ENCODE results near the gene CDC42SE2.
"Not testable (repeated sequence)": the region's sequence is repeated elsewhere in the genome, so short reads cannot be mapped to it uniquely, and the experiment has no call there.

CDC42SE2 gene

DNA sequence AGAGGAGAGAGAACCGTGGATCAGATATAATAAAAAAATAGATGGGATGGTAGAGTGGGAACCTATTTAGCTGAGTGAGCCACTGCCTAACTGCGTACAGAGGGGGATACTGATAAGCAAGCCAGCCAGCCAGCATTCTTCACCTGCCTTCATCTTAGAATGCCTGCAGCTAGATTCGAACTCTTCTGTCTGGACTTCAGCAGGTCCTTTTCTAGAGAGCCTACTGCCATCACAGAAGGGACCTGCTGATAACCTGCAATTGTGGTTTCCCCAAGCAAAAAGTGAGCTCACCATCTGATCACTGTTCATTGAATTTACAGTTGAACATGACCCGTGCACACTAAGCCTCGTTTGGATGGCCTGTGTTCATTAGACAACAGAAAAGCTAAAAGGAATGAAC, 109.4 kb downstream of the CDC42SE2 start:
- no peak for DNase-seq

DNA sequence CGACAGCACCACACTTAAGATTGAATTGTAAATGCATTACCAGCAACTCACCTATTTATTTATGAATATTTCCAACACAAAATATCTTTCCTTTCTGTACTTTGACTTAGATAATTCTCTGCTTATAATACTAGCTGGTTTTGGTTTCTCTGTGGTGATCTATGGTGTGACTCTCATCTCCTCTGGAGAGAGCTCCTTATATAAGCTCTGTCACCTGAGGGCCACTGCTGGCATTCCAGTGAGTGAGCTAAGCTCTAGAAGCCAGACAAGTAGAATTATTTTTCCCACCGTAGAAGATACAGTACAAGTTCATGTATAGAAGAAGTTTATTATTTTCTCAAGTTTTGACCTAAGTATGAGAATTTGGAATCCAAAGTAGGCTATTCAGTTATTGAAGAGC, 111.5 kb downstream of the CDC42SE2 start:
- DNase-seq, result no peak

DNA sequence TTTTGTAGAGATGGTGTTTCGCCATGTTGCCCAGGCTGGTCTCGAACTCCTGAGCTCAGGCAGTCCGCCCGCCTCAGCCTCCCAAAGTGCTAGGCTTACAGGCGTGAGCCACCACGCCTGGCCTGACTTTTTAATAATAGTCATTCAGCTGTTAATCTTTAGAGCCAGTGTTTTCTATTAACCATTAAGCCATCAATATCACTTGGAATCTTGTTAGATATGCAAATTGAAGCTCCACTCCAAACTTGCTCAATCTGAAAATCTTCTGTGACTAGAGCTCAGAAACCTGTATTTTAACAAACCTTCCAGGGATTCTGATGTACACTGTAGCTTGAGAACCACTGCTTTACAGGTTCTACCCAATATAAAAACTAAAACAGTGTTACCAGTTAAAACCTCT, 113.5 kb downstream of the CDC42SE2 start:
- DNase-seq, result no peak

DNA sequence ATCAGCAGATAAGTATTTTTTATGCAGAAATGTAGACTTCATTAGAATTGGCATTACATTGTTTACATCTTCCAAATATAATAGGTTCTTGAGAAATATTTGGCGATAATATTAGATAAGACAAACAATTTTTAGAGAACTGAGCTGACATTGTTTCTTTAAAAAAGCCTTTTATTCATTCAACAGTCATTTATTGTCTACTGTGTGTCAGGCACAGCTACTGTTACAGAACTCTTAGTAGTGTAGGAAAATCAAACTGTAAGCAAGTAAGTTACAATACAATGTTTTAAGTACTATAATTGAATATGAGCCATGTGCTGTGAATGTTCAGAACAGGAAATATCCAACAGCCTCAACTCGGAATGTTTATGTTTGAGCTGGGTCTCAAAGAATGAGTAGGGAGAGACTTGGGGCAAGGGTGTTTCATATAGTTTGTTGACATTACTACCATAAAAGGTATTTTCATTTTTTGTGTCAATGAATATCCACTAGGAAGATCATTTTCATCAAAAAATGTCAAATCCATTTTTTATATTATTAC, 114.0 kb downstream of the CDC42SE2 start:
- DNase-seq, result no peak

DNA sequence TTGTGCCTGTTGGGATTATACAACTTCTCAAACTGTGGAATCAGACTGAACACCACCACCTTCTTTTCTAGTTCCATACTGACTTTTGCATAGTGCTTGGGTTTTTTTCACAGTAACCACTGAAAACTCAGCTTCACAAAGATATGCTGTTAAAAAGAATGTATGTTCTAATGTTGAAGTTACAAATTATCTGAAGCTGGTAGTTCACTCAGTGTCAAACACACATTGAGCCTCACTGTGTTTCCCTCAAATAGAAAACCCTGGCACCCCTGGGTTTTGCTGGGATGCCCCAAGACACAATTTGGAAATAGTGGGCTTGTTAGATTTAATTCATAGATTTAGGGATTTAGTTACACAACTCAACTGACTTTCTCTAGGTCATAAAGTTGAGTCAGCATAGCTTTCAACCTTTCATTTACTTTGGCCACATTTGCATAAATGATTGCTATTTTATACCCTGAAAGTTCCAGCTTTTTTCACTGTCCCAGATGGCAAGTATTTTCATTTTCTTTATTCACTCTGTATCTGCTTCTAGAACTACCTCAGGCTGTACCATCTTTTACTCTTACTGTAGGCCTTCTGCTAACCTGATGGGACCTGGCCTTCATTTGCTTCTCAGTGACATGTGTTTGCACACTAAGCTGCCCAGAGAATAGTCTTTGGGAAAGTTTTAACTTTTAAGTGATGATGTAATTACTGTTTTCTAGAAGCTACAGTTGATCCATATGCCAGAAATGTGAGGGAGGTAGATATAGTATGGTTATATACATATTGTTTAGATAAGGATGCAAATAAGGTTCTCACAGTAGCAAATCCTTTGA, 115.1 kb downstream of the CDC42SE2 start:
- DNase-seq, result no peak

DNA sequence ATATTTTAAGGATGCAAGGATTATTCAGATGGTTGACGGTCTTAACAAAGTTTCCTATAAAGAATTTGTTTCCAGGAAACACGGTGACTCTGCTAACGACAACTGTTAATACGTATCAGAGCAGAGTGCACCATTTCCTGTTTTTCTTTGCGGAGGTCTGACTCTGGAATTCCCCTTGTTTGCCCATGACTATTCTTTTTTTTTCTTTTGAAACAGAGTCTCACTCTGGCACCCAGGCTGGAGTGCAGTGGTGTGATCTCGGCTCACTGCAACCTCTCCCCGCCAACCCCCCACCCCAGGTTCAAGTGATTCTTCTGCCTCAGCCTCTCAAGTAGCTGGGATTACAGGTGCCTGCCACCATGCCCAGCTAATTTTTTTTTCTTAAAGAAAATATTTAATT, 115.9 kb downstream of the CDC42SE2 start:
- DNase-seq, result no peak

DNA sequence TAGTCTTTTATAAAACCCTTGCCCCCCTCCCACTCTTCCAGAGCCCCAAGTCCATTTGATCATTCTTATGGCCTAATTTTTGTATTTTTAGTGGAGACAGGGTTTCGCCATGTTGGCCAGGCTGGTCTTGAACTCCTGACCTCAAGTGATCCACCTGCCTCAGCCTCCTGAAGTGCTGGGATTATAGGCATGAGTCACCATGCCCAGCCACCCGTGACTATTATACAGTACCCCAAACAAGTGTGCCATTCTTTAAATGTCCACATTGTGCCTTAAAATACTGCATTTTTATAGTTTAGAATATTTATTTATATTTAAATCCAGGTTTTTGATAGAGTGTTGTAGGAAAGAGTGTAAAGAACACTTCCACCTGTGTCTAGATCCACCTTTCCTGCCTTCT, 116.4 kb downstream of the CDC42SE2 start:
- not testable (repeated sequence) for DNase-seq

DNA sequence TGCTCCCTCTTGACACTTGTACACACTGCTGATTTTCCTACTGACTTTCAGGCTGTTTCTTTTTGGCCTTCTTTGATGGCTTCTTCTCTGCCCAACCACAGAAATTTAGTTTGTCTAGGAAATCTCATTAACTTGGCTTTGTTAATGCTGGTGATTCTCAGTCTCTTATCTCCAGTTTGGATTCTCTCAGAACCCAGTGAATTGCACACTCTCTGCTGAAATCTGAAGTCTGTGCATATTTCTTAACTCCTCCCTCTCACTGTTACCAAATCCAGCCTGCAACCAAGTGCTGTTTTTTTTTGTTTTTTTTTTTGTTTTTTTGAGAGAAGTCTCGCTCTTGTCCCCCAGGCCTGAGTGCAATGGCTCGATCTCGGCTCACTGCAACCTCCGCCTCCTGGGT, 117.2 kb downstream of the CDC42SE2 start:
- no peak for DNase-seq

DNA sequence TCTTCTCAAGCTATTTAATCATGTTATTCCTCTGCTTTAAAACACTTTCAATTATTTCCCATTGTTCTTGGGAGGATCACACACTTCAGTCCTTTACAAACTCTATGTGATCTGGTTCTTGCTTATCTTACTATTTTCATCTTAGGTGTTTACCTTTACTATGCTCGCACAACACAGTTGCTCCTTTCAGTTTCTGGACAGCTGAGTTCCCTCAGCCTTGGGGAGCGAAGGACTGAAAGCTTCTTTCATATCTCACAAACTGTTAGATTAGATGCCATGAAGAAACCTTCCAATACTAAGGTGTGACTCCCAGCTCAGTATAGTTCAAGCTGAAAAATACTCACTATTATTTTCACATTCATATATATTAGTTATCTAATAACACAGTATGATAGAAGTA, 117.9 kb downstream of the CDC42SE2 start:
- no peak for DNase-seq

DNA sequence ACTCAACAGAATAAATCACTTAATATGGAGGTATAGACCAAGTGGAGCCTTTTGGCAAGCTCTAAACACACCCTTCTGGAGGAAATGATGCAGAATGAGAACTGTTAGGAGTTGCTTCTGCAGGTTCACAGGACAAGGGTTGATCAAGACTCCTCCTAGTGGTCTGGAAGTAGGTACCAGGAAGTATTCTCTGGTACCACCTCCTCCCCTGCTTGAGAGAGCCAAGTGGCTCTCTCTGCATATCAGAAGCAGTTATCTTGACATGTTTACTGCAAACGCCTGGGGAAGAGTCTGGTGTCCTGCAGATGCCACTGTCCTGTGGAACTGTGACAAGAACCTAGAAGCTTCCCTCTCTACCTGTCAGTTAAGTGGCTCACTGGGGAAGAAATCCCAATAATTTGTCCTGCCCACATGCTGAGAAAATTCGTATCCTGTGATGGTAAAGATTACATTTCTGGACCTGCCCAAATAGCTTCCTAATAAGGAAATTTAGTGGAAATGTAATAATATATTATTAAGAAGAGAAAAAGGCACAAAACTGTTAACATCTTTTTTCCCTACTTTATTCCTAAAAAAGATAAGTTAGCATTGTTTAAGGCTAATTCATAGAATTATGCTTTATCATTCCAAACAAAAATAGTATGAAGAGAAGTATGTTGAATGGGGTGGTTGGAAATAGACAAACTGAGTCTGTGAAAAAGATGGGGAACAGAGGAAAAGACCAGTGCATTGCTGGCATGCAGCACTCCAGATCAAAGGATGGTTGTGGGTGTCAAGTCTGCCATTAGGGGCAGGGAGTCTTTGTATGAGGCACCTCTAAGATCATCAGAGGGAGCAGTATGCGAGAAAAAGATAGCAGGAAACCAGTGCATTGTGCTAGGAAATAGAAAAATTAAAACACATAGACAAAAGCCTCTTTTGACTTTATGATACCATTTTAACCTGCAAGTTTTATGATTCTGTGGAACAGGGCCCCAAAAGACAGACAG, 118.8 kb downstream of the CDC42SE2 start:
- DNase-seq, result no peak

DNA sequence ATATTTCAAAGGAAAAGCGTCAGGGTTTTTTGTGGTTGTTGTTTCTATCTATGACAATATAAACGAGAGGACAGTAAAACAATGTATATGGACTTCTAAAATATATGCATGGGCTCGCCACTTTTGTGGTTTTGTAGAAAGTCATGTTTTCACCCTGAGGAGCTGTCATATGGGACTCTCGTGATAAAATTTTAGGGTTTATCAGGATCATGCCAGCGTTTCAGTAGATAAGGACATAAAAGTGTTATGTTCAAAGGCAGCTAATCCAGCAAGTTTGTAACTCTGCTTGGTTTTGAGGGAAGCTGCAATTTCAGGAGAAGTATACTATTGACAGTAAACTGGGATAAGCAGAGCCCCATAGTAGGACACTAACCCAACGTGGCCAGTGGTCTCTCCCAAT, 120.3 kb downstream of the CDC42SE2 start:
- no peak for DNase-seq

DNA sequence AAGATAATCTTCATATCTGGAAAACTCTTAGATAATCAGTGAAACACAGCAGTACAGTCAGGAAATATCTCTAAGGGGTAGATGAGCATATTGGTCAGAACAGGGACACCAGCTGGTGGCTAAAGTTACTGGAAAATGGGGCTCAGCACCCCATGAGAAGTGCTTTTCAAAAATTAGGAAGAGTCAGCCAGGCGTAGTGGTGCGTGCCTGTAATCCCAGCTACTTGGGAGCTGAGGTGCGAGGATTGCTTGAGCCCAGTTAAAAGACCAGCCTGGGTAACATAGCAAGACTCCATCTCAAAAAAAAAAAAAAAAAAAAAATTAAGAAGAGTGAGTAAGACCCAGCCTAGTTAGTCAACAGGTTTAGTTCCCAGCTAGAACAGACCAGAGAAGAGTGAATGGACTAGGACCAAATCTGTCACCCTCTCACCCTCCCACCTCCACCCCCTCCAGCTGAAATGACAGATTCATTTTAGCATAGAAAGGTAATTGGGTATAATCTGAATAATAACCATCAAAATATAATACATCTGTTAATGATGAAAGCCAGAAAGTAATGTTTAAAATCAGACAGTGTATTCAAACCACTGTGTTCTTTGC, 120.9 kb downstream of the CDC42SE2 start:
- DNase-seq, result no peak

DNA sequence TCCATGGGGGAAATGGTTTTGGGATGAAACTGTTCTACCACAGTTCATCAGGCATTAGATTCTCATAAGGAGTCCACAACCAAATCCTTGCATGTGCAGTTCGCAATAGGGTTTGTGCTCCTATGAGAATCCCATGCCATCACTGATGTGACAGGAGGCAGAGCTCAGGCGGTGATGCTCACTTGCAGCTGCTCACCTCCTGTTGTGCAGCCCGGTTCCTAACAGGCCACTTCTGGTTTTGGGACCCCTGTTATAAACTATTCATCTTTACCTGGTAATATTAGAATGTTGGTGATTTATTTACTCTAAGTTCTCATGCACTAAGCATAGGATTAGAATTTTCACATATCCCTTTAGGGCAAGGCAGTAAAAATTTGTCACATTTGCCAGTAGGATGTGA, 122.3 kb downstream of the CDC42SE2 start:
- DNase-seq, result no peak

DNA sequence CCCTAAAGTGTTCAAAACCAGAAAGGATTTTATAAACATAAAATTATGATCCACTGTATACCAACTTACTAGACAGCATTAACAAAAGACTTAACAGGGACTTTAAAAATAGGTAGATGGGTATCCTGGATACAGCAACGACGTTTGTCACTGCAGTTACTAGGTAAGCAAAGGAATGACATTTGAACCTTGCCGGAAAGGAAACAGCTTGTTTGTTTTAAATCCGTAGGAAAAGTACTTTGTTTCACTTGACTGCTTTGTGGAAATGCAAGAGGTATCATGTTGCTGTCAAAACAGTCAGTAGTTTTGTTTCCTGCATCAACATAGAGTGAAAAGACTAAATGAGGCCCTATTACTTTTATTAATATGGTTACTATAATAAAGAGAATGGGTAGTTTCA, 122.9 kb downstream of the CDC42SE2 start:
- no peak for DNase-seq

DNA sequence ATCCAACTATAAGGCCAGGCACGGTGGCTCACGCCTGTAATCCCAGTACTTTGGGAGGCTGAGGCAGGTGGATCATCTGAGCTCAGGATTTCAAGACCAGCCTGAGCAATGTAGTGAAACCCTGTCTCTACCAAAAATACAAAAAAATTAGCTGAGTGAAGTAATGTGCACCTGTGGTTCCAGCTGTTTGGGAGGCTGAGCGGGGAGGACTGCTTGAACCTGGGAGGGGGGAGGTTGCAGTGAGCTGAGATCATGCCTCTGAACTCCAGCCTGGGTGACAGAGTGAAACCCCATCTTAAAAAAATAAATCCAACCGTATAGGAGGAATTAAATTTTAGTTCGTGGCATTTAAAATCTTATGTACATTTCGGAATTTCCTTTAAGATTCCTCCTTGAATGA, 123.4 kb downstream of the CDC42SE2 start:
- no peak for DNase-seq

DNA sequence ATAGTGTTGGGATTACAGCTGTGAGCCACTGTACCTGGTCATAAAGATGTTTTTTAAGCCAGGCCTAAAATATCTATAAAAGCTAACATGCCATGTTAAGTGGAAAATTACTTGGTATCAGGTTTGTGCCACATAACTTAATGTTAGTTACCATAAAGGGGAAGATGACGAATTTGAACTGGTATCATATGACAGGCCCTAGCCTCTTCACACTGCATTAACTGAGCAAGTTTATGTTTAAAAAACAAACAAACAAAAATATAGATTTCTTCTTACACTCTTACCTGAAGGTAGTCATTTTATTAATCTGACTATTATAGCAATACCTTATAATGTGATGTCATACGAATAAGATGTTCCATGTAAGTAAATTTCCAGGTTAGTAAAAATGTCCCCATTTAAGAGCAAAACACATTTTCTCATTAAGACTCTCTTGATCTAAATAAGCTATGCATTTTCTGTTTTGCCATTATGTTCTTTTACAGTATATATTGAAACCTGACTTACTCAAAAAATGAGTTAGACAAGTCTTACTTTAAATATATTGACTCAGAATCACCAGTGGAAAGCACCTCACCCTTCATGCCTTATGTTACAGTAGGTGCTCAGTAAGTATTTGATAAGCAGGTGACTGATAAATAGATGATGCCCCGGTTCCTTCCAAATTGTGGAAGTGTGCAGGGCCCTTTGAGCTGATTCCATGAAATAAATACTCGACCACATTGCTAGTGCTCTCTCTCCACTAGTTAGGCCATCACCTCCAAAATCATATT, 125.4 kb downstream of the CDC42SE2 start:
- no peak for DNase-seq

DNA sequence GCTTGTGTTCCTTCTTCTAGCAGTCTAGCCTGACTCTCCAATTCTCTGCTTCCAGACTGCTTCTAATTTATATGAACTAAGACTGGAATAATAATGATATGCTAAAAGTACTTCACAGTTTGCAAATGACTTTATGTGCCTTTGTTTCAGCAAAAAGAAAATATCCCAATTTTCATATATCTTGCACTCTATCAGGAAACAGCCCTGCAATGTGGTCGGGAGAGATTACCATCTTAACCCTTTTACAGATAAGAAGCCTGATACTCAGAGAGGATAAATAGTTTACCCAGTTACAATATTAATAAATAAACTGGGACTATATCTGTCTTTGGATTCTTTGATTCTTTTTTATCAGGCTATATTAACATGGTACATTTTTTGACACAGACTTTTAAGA, 126.0 kb downstream of the CDC42SE2 start:
- no peak for DNase-seq

DNA sequence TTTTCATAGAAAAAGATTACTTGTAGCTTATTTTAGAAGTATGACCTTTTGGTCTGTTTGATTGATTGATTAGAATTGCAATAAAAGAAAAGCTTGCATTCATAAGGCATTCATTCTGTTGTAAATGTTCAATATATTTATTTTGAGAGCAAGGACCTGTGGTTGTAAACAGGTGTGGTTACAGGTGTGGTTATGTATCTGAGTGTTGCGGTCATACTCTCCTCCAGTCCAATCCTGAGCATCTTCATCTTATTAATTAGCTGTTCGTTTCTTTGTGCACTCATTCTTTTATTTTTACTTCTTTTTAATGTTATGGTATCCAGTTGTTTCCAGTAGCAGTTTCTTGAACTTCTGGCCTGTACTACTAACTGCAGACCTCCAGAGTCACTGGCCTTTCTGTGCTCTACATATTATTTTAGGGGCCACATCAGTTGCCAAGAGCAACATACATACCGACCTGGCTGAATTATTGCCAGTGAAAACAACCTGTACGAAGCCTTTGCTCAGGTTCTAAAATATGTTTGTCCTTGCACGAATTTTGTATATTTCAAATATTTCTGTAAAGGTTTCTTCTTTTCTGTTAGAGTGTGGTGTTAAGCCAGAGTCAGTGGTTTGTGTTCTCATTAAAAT, 128.7 kb downstream of the CDC42SE2 start:
- no peak for DNase-seq

DNA sequence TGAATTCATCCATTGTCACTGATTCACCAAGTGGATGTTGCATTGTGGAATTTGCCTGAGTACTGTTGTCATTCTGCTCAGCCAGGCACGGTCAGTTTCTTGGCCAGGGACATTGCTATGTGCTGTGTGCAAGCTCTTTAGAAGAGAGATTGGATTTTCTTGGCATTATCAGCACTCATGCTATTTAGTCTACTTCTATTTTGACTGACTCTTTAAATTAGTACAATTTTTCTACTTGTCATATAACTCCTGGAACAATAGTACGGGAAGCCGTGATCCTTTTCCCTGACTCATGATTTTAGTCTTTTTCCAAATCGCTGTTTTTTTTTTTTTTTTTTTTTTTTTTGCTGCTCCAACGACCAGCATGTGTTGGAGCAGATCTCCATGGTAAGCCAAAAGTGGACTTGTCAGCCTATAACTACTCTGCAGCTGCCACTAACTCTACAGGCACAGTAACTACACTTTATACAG, 129.7 kb downstream of the CDC42SE2 start:
- DNase-seq, result no peak

DNA sequence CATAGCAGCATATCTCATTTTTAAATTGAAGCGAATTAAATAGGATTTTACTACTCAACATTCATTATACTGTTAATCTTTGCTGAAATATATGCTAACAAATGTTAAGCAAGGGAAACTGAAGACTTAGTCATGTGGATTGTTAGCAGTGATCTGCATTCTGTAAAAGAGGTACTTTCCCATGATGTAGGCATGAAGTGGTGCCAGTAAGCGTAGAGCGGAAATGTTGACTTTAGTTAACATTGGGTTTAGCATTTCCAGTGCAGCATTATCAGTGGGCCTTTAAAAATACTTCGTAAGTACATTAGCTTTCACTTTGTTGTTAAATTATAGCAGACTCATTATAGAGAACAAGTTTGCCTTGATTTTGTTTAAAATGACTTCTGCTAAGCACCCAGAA, 130.3 kb downstream of the CDC42SE2 start:
- DNase-seq, result no peak

DNA sequence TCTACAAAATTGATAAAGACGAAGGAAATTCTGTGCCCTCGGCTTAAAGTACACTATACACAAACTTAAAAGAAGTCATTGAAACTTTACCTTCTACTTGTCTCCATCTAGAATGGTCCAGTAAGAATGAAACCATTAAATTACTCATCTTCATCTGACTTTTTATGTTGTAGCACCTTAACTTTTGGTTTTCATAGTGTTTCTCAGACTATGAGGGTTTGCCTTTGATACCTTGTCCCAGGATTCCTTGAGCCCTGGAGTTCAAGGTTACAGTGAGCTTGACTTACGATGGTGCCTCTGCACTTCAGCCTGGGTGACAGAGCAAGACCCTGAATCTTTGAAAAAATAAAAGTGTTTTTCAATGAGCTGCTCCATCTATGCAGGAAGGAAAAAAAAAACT, 132.2 kb downstream of the CDC42SE2 start:
- no peak for DNase-seq
